ENCODE data around the gene ZFHX3.

The ZFHX3 gene

DNA sequence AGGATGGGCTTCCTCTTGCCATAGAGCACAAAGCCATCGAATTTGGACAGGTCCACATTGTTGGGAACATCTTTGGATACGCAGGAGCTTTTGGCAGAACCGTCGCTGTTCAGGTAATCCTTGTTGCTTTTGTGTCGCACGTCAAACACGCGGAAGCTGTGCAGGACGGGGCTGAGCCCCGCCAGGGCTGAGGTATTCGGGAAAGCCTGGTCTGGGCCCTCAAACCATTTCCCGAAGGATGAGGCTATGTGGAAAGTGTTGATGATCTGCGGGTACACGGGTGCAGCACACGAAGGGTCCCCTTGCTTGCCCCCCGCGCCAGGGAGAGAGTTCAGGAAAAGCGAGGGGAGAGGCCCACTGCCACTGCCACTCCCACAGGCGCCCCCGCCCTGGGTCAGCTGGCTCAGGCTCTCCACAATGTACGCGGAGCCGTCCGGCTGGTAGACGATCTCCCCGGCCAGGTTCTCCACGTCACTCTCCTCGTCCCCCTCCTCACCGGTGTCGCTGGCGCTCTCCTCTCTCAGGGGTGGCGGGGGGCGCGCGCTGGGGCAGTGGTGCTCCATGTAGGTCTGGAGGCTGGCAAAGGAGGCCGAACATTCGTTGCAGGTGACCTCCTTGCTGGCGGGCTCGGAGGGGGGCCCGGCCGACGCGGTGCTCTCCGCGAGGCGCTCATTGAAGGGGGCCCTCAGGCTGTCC is 88.5 kb downstream of the ZFHX3 start:
- TF ChIP-seq, protein P1, sequence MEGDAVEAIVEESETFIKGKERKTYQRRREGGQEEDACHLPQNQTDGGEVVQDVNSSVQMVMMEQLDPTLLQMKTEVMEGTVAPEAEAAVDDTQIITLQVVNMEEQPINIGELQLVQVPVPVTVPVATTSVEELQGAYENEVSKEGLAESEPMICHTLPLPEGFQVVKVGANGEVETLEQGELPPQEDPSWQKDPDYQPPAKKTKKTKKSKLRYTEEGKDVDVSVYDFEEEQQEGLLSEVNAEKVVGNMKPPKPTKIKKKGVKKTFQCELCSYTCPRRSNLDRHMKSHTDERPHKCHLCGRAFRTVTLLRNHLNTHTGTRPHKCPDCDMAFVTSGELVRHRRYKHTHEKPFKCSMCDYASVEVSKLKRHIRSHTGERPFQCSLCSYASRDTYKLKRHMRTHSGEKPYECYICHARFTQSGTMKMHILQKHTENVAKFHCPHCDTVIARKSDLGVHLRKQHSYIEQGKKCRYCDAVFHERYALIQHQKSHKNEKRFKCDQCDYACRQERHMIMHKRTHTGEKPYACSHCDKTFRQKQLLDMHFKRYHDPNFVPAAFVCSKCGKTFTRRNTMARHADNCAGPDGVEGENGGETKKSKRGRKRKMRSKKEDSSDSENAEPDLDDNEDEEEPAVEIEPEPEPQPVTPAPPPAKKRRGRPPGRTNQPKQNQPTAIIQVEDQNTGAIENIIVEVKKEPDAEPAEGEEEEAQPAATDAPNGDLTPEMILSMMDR (IDR thresholded peaks at IDR 0.05) = no peak
- Histone ChIP-seq H3K27me3 (no peaks in the 10 kb centered on the region), H3K4me1 (peaks cover 0 to 70% (median 35%) of the 10 kb centered on the region in 4 donors), H3K9me3 (no peaks in the 10 kb centered on the region), H3K36me3 (peaks cover 31 to 34% (median 31%) of the 10 kb centered on the region in 3 donors), H3K27ac (peak overlapping the region; percentile 31 to 53), H3K4me3 (no peak overlapping the region)
- intact Hi-C loops (cut with DNase I; ENCODE audit: low total_unique reads) = no loop called here
- DNase-seq = peak; percentile 20 to 65

DNA sequence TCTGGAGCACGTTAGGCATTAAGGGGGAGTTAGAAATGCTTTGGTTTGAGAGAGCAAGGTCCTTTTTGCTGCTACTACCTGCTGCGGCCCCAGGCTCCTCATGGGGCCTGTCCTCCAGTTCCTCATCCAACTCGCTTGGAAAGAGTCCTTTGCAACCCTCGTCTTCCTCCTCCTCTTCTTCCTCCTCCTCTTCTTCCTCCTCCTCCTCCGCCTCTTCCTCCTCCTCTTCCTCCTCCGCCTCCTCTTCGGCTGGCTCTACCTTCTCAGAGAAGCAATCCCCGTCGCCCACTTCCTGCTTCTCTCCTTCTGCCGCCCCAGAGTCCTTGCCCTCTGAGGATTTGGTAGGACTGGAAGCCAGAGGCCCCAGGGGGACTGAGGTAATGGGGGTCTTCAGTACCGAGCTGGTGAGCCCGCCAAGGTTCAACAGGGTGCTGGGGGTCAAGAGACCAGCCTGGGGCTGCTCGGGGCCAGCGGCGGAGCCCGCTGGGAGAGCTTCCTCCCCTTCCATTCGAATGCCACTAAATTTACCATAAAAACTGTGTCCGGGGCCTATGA is 89.3 kb downstream of the ZFHX3 start:
- TF ChIP-seq, protein P1 (IDR thresholded peaks at IDR 0.05) = no peak
- H3K4me3 ChIP-seq = no peak overlapping the region
- peaks cover 0 to 70% (median 35%) of the 10 kb centered on the region in 4 donors for H3K4me1 ChIP-seq
- no peaks in the 10 kb centered on the region for H3K9me3 ChIP-seq
- intact Hi-C loops (cut with DNase I; ENCODE audit: low total_unique reads) = no loop called here
- peaks cover 31 to 34% (median 31%) of the 10 kb centered on the region in 3 donors for H3K36me3 ChIP-seq
- no peaks in the 10 kb centered on the region for H3K27me3 ChIP-seq
- peak overlapping the region in 1 of 2 donors; percentile 87 for H3K27ac ChIP-seq
- peak; percentile 15 to 65 for DNase-seq

DNA sequence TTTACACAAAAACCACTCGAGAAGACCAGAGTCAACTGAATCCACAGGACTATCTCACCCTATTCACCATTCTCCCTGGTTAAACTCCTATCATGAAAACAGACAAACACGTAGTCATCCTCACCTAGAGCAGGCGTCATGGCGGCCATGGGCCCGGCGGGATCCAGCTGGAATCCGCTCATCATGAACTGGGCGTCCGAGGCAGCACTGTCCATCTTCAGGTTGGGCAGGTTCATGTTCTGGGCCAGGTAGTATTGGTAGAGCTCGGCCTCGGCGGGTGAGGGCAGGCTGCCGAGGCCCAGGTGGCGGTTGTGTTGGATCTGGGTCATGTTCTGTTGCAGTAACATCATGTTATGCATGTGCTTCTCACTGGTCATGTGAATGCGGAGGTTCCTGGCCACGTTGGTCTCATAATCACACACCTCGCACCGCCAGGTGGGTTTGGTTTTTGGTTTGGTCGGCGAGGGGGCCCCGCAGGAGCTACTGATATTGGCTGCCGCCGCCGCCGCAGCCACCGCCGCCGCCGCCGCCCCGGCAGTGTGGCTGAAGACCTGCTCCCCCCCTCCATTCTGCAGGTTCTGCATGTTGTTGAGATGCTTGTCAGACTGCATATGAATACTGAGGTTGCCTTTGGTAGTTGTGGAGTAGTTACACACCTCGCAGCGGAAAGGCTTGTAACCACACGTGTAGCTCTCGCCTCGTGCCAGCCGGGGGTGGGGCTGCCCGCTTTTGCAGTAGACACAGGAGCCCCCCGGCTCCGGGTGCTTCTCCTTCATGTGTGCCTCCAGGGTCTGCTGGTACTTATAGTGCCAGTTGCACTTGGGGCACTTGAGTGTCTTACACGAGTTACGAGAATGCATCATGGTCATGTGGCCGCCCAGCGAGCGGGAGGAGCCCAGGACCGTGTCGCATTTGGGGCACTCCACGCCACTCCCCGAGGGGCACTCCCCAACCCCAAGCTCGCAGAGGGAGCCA is 90.3 kb downstream of the ZFHX3 start:
- Histone ChIP-seq H3K9me3 (no peaks in the 10 kb centered on the region), H3K27me3 (no peaks in the 10 kb centered on the region), H3K27ac (peak overlapping the region in 1 of 2 donors; percentile 87), H3K4me3 (no peak overlapping the region), H3K36me3 (peaks cover 31 to 34% (median 31%) of the 10 kb centered on the region in 3 donors), H3K4me1 (peaks cover 0 to 70% (median 38%) of the 10 kb centered on the region in 4 donors)
- TF ChIP-seq, protein P1 (IDR thresholded peaks at IDR 0.05) = no peak
- DNase-seq = peak in 1 of 2 donors; percentile 19
- intact Hi-C loops (cut with DNase I; ENCODE audit: low total_unique reads) = no loop called here

DNA sequence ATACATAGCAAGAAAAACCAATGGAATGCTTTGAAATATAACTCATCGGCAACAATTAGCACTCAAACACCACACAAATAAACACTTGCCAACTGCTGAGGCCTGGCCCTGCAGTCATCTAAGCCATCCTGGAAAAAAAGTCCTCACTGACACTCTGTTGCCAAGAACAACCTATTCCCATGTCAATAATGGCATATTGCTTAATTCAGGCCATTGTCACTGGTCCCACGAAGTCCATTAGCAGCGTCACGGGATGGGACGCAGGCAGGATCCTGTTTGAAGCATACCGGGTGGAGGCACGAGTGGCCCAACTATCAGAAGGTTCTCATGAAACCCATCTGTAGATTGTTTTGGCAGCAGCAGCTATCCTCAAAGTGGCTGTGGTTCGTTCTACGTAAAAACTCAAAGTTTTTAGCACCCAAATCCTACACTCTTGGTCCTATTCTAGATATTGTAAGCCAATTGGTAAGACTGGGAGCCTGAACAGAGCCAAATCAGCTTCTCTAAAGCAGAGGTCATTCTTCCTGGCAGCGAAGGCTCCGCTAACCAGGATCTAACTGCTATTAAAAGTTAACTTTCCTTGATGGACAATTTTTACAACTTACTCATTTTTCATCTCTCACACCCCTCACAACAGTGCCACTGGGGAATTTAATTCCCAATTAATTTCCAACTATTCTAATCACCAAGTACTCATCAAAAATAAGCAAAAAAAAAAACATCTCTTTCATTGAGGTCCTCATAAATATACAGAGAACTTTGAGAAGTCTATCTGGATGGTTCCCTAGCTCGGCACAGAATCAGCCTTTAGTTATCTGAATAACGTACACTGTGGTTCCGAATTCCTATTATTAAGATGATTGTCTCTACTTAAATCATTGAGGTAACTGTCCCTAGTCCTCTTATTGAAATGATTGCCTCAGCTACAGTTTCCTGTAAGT is 91.5 kb downstream of the ZFHX3 start:
- peak; percentile 55 to 82 for DNase-seq
- Histone ChIP-seq H3K27ac (peak overlapping the region; percentile 74 to 87), H3K4me3 (no peak overlapping the region), H3K36me3 (peaks cover 31 to 34% (median 31%) of the 10 kb centered on the region in 3 donors), H3K9me3 (no peaks in the 10 kb centered on the region), H3K27me3 (no peaks in the 10 kb centered on the region), H3K4me1 (peaks cover 0 to 70% (median 33%) of the 10 kb centered on the region in 4 donors)
- TF ChIP-seq, protein P1 (IDR thresholded peaks at IDR 0.05) = no peak
- intact Hi-C loops (cut with DNase I; ENCODE audit: low total_unique reads) = no loop called here
